Measurements from ENCODE around the gene ART1.
"Not testable (repeated sequence)": the region's sequence is repeated elsewhere in the genome, so short reads cannot be mapped to it uniquely, and the experiment has no call there.

ART1 gene

DNA sequence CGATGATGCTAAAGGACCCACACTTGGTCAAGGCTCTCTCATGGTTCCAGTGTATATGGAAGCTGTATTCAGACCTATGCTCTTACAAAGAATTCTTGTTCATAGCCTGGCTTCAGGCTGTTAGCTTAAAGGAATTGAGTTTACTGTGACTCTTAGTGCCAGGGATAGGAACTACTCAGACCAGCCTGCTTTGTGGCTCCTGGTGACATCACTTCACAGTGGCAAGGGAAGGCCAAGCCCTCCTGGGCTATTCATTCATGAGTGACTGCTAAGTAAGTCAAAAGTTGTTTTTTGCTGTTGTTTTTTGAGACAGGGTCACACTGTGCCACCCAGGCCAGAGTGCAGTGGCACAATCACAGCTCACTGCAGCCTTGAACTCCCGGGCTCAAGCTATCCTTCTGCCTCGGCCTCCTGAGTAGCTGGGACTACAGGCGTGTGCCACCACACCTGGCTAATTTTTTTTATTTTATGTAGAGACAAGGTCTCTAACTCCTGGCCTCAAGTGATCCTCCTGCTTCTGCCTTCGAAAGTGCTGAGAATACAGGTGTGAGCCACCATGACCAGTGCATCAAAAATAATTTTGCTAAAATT is 12.8 kb upstream of the ART1 start:
- no peak for DNase-seq

DNA sequence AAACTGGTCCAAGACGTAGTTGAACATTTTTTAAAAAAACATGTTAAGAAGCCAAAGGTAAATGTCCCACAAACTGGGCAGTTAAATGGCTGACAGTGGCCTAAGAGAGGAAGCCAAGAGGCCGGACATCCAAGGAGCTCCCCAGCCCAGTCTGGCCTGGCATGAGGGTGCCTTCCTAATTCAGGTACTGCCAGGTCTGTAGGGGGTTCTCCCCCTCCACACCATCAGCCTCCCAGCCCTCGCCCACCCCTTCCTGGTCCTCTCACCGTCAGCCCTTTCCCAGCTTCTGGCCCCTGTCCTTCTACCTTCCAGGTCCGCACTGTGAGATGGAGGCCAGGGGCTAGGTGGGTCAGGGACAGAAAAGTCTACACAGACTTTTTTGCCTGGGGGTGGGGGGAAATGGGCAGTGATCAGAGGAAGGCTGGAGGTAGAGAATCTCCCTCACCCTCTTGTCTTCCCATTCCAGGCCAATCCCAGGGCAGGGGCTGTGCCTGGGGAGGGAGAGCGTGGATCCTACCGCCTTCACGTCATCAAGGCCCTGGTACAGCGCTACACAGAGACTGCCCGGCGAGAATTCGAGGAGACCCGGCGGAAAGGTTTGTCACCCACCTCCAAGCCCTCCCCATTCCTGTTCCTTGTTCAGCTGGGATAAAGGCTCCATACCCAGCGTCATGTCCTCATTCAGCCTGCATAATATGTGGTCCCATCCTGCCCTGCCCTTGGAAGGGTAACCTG is 9.1 kb upstream of the ART1 start:
- no peak for DNase-seq

DNA sequence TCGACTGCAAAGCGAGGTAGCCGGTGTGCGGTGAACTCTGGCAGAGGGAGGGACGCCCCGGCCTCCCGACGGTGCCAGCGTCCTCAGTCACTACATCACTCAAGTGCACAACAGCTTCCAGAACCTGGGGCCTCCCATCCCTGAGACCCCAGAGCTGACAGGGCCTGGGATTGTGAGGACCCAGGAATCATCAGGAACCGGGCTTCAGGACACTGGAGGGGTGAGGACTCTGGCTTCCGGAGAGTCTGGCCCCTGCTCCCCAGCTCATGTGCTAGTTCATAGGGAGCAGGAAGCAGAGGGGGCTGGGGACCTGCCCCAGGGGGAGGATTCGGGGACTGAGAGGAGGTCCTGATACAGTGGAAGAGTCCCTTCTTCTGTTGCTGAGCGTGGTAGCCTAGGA is 7.7 kb upstream of the ART1 start:
- DNase-seq = no peak

DNA sequence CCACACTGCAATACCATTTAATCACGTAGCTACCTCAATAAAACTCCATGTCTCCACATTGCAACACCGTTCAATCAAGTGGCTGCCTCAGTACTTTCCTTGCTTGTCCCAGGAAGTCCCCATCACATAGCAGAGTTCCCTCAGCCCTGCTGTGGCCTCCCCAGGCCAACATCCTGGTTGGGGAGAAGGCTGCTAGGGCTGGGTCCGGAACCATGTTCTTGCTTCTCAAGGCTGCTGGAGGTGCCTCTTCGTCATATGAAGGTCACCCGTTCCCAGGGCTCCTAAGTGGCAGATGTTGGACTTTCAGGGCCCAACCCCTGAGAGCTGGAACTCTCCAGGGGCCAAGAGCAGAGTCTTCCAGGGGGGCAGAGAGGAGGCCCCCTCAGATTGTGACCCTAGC is 6.4 kb upstream of the ART1 start:
- no peak for DNase-seq

DNA sequence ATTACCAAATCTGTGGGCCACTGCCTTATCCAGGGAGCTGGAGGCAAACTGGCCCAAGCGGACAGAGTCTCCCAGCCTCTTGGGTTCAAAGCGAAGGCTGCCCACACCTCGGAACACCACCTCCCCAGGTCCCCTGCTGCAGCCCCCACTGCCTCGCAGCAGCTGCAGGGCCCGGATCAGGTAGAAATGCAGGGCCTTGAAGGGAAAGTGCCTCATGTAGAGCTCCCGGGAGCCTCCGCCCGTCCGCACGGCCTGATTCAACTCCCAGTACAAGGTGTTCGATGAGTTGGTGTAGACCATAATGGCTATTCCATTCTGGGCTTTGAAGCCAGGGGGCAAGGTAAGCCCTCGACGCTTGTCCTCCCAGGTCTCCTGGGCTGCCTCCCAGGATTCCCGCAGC is 5.1 kb upstream of the ART1 start:
- DNase-seq = no peak

DNA sequence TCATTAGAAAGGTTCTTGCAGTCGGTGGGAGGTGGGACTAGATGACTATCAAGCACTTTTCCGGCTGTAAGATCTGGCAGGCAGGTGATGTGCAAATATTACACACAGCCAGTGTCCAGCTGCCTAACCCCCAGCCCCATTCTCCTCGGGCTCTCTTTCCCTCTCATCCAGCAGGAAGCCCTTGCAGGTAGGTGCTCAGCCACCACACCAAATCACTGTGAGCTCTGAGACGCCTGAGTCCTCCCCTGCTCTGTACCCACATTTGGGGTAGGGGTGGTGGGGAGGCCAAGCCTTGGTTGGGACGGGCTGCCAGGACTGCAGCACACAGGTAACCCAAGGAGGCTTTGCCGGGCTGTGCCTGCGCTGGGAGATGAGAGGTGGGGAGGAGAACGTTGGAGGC is 3.7 kb upstream of the ART1 start:
- no peak for DNase-seq

DNA sequence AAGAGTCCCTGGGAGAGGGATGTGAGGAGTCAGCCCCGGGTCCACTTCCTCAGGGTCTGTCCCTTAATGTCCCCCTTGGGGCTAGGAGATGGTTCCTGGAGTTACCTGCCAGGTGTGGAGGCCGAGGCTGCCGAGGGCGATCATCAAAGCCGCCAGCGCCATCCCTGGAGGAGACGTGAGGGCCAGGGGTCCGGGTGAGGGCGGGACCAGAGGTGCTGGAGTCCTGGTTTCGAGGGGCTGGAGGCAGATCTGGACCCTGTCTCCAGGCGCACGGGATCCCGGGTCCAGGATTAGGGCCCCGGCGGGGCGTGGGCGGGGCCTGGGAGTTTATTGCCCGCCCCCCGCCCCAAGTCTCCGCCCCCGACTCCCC is 3.2 kb upstream of the ART1 start, which contains the start of gene ART5:
Gene ART5, minus strand, starts transcription at position 292 of the 370 bp plus-strand sequence. Its CDS starts 130 bp downstream, at position 162.
- peak in 1 of 58 donors; percentile 7 for DNase-seq

DNA sequence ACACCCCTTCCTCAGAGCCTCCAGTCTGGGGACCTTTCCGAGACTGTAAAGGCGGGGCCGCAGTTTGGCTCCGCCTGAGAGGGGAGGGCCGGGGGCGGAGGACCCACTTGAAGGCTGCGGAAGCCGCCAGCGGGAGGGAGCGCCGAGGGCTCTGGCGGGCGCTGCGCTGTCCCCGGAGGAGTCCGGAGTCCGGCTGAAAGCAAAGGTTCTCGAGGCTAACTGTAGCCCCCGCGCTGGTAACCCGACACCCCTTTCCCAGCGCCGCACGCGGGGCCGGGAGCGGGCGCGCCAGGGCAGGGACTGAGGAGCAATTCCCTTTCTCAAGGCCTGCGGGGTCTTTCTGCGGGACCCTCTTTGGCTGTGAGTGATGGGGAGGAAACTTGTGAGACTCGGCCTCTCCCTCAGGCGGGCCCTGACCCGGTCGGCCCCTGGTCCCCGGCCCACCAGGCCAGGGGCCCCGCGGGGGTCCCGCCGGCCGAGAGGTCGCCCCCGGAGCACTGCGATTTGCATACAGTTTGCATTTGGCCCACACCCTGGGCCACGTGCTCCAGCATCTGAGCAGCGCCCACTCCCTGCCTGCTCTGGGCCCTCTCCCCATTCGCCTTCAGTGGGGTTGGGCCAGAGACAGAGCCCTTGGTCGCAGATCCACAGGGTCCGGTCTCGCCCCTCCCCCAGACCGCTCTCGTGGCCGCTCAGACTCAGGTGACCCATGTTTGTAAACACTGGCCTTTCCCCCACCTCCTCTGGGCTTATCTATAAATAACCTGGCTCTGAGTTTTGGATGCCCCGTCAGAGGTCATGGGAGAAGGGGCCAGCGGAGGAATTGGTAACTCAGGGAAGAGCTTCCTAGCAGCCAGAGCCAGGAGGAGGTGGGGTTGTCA is 2.6 kb upstream of the ART1 start:
- peak in 14 of 58 donors; percentile 2 to 39 (median 12) for DNase-seq

DNA sequence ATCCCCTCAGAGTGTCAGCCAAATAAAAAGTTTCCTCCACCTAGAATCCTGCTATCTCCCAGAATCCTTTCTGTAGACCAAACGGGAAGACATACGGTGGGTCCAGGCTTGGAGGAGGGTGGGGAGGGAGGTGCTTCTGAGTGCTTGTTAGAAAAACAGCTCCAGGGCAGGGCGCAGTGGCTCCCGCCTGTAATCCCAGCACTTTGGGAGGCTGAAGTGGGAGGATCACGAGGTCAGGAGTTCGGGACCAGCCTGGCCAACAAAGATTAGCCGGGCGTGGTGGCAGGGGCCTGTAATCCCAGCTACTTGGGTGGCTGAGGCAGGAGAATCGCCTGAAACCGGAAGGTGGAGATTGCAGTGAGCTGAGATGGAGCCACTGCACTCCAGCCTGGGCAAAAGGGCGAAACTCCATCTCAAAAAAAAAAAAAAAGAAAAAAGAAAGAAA is 1.8 kb upstream of the ART1 start:
- not testable (repeated sequence) for DNase-seq

DNA sequence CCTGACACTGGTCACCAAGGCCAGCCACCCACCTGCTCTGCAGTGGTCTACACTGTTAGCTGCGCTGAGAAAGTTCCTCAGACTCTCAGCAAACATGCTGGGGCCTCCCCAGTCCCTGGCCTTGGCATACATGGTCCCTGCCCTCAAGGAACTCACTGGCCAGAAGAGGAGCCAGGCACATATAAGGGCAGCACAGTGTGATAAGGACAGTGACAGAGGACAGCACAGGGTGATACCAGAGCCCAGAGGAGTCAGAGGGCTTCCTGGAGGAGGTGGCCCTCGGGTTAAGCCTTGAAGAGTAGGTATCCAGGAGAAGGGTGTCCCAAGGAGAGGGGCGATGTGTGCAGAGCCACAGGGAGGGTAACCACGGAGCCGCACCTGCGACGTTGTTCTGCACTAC is 624 bp downstream of the ART1 start:
- DNase-seq = no peak

DNA sequence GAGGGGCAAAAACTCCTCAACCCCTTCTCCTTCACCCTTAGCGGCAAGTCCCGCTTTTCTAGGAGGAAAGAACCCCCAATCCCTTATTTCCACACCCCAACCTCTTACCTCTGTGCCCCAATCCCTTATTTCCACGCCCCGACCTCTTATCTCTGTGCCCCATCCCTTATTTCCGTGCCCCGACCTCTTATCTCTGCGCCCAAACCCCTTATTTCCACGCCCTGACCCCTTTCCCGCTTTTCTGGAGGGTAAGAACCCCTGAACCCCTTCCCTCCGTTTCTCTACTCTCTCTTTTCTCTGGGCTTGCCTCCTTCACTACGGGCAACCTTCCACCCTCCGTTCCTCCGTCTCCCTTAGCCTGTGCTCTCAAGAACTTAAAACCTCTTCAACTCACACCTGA is 3.9 kb downstream of the ART1 start:
- DNase-seq = not testable (repeated sequence)

DNA sequence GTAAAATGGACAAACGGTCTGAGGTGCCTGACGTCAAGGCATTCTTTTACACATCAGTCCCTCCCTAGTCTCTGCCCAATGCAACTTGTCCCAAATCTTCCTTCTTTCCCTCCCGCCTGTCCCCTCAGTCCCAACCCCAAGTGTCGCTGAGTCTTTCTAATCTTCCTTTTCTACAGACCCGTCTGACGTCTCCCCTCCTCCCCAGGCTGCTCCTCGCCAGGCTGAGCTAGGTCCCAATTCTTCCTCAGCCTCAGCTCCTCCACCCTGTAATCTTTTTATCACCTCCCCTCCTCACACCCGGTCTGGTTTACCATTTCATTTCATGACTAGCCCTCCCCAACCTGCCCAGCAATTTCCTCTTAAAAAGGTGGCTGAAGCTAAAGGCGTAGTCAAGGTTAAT is 4.4 kb downstream of the ART1 start:
- DNase-seq = not testable (repeated sequence)

DNA sequence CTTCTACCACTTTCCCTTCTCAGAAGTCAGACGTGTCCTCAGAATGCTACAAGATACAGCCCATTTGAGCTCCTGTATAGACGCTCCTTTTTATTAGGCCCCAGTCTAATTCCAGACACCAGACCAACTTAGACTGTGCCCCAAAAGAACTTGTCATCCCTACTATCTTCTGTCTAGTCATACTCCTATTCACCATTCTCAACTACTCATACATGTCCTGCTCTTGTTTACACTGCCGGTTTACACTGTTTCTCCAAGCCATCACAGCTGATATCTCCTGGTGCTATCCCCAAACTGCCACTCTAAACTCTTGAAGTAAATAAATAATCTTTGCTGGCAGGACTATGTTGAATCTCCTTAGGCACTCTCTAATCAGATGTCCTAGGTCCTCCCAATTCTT is 7.6 kb downstream of the ART1 start:
- DNase-seq = not testable (repeated sequence)

DNA sequence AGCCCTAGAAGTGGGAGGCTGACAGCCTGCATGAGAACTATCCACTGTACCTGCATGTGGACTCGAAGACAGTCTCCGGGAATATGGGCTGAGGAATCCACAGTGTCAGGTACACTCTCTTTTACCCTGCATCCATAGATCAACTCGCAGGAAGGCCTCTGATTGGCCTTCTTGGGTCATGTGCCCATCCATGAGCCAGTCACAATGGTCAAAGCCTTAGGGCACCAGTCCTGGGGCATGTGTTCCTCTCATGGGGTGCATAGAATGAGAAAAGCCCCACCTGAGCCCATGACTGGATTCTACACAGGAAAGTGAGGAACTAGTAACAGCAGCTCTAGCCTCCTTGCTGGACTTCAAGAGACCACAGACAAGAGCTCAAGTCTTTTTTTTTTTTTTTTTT is 10.6 kb downstream of the ART1 start:
- no peak for DNase-seq

DNA sequence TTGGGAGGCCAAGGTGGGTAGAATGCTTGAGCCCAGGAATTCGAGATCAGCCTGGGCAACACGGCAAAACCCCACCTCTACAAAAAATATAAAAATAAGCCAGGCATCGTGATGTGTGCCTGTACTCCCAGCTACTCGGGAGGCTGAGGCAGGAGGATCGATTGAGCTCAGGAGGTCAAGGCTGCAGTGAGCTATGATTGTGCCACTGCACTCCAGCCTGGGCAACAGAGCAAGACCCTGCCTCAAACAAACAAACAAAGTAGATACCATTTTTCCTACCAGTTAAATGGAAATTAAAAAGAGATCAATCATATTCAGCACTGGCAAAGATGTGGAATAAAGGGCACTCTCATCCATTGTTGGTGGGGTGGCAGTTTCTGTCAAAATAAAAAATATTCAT is 12.4 kb downstream of the ART1 start:
- DNase-seq = not testable (repeated sequence)

DNA sequence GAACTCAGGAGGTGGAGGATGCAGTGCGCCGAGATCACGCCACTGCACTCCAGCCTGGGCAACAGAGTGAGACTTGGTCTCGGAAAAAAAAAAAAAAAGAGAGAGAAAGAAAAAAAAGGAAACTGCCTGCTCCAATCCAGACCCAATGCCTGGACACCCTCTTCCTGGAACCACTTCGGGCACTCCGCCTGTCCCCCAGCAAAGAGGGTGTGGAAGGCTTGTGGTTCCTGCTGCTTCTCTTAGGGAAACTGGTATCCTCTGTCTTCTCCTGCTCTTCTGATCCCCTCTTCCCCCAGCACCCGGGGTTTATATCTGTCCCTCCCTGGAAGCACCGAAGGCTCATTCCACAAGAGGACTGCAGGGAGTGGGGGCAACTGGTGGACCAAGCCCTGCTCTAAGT is 13.3 kb downstream of the ART1 start:
- no peak for DNase-seq

DNA sequence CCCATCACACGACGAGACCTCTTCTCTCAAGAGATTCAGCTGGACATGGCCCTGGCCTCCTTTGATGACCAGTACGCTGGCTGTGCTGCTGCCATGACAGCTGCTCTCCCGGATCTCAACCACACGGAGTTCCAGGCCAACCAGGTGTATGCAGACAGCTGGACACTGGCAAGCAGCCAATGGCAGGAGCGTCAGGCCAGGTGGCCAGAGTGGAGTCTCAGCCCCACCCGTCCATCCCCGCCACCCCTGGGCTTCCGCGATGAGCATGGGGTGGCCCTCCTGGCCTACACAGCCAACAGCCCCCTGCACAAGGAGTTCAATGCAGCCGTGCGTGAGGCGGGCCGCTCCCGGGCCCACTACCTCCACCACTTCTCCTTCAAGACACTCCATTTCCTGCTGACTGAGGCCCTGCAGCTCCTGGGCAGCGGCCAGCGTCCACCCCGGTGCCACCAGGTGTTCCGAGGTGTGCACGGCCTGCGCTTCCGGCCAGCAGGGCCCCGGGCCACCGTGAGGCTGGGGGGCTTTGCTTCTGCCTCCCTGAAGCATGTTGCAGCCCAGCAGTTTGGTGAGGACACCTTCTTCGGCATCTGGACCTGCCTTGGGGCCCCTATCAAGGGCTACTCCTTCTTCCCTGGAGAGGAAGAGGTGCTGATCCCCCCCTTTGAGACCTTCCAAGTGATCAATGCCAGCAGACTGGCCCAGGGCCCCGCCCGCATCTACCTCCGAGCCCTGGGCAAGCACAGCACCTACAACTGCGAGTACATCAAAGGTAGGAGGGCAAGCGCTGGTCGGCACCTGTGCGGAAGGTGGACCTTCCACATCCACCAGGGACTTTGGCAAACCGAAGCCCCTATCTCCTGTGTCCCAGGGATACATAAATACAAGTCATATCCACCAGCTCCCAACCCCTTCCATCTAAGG is 14.9 kb downstream of the ART1 start:
- no peak for DNase-seq

DNA sequence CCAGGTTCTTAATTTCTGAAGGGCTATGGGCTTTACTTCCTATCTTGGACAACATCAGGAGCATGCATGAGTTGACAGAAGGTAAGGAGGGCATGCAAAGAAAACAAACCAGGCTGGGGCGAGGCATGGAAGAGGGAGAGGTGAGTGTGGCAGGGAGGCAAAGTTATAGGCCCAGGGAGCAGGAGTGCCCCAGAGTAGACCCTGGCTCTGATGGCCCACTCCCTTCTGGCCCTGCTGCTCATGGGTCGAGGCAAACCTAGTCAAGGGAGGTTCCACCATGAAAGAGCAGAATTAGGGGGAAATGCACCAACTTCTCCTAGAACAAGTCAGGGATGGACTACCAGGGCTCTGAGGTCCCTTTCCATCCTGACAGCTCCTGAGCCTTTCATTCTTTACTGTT is 16.0 kb downstream of the ART1 start:
- no peak for DNase-seq

DNA sequence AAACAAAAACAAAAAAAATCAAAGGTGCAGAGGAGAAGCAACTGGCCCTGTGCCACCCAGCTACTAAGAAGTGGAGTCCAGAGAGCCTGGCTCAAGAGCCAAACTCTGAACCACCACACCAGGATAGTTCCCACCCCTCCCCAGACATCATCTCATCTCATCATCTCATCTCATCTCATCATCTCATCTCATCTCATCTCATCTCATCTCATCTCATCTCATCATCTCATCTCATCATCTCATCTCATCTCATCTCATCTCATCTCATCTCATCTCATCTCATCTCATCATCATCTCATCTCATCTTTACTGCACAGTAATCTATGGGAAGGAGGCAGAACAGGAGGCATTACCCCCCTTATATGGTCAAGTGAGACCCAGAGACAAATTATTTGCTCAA is 17.9 kb downstream of the ART1 start:
- DNase-seq = no peak

DNA sequence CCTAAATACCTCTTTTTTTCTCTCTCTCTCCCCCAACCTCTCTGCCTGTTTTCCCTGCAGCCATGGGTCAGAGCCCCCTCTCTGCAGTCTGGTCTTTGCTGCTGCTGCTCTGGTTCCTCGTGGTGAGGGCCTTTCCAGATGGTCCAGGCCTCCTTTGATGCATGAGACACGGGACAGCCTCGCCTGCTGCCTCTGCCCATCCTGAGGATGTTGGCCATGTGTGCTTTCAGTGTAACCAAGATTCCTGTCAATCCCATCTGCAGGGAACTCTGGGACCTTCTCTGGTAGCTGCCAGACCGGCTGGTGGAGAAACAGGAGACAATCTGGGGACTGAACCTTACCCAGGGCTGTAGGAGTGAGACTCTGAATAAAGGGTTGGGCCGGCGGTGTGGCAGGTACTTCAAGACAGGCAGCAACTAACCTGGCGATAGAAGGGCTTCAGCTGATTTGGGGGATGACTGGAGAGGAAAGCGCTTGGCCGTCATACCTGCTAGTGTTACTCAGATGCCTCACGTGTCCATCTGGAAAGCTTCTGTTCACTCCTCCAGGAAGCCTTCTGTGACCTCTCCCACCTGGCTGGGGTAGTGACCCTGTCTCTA is 19.2 kb downstream of the ART1 start:
- DNase-seq = no peak

Measured in anterior cingulate cortex (tissue), 58 donors.